Measurements from ENCODE around the gene FBXO21. TPM values are rescaled to one million over a fixed set of nuclear protein-coding genes. Genes with fewer than 3 reads are reported as not detected.

Gene FBXO21
- total RNA-seq, 2 experiments from 2014 or later: 34.4 to 60.8 TPM

GRCh38 chr12:117161460-117162166 is 28.7 kb downstream of the FBXO21 start:
- no peak for TF ChIP-seq CTCF (conservative IDR thresholded peaks at IDR 0.05; ENCODE audit: low read length)
- no peak for TF ChIP-seq EZH2phosphoT487 (IDR thresholded peaks at IDR 0.05; ENCODE audit: borderline replicate concordance, low read depth, low read length)
- intact Hi-C loops (cut with micrococcal nuclease; ENCODE audit: unreplicated experiment): no loop called here
- no TSS peak for BruUV-seq (replicated peaks)
- Histone ChIP-seq H2AFZ (ENCODE audit: low read length) (no peak overlapping the region), H3K36me3 (ENCODE audit: insufficient read depth, low read length) (peaks cover 97% of the 10 kb centered on the region), H4K20me1 (ENCODE audit: insufficient read depth, low read length) (no peaks in the 10 kb centered on the region), H3K9me2 (ENCODE audit: insufficient read depth, low read length) (no peaks in the 10 kb centered on the region), H3K4me3 (ENCODE audit: low read depth, low read length, poor library complexity, severe bottlenecking) (no peak overlapping the region), H3K4me1 (ENCODE audit: insufficient read depth, low read length, poor library complexity, severe bottlenecking) (no peaks in the 10 kb centered on the region), H3K79me2 (ENCODE audit: insufficient read depth, low read depth, low read length) (no peaks in the 10 kb centered on the region), H3K4me2 (ENCODE audit: low read length) (no peak overlapping the region), H3K9me3 (ENCODE audit: low read length) (no peaks in the 10 kb centered on the region), H3K27ac (ENCODE audit: low read depth, low read length, poor library complexity, severe bottlenecking) (no peak overlapping the region)
- POLR2A ChIA-PET: no interaction called here
- CTCF ChIA-PET (ENCODE audit: unreplicated experiment): no interaction called here
- no peak for DNase-seq (ENCODE audit: low spot score)

GRCh38 chr12:117159674-117160073 is 30.6 kb downstream of the FBXO21 start:
- intact Hi-C loops (cut with micrococcal nuclease; ENCODE audit: unreplicated experiment): no loop called here
- no peak overlapping the region for H2AFZ ChIP-seq (ENCODE audit: low read length)
- DNase-seq (ENCODE audit: low spot score): no peak
- no peaks in the 10 kb centered on the region for H3K79me2 ChIP-seq (ENCODE audit: insufficient read depth, low read depth, low read length)
- CTCF ChIA-PET (ENCODE audit: unreplicated experiment): no interaction called here
- no peak overlapping the region for H3K4me3 ChIP-seq (ENCODE audit: low read depth, low read length, poor library complexity, severe bottlenecking)
- H3K9me2 ChIP-seq (ENCODE audit: insufficient read depth, low read length): no peaks in the 10 kb centered on the region
- TF ChIP-seq EZH2phosphoT487 (IDR thresholded peaks at IDR 0.05; ENCODE audit: borderline replicate concordance, low read depth, low read length): no peak
- no peak for TF ChIP-seq CTCF (conservative IDR thresholded peaks at IDR 0.05; ENCODE audit: low read length)
- H3K27ac ChIP-seq (ENCODE audit: low read depth, low read length, poor library complexity, severe bottlenecking): no peak overlapping the region
- no peaks in the 10 kb centered on the region; the same call in 1 of the 2 replicates for H4K20me1 ChIP-seq (ENCODE audit: insufficient read depth, low read length)
- H3K36me3 ChIP-seq (ENCODE audit: insufficient read depth, low read length): peaks cover 99% of the 10 kb centered on the region
- POLR2A ChIA-PET: interaction anchor here (0.6 kb wide), 1 partner anchor 1090 kb away, joined by 3 read pairs; no protein-coding TSS in a partner anchor
- no TSS peak for BruUV-seq (replicated peaks)
- H3K9me3 ChIP-seq (ENCODE audit: low read length): no peaks in the 10 kb centered on the region
- no peak overlapping the region for H3K4me2 ChIP-seq (ENCODE audit: low read length)
- H3K4me1 ChIP-seq (ENCODE audit: insufficient read depth, low read length, poor library complexity, severe bottlenecking): no peaks in the 10 kb centered on the region

GRCh38 chr12:117158911-117159553 is 31.2 kb downstream of the FBXO21 start:
- Histone ChIP-seq H3K36me3 (ENCODE audit: insufficient read depth, low read length) (peaks cover 99% of the 10 kb centered on the region), H3K27ac (ENCODE audit: low read depth, low read length, poor library complexity, severe bottlenecking) (no peak overlapping the region)

More at GRCh38 chr12:117158911-117159553, 31.2 kb downstream of the FBXO21 start:
- ChIA-PET POLR2A (interaction anchor here (0.6 kb wide), 1 partner anchor 1090 kb away, joined by 3 read pairs; no protein-coding TSS in a partner anchor), CTCF (ENCODE audit: unreplicated experiment) (no interaction called here)
- Histone ChIP-seq H3K4me2 (ENCODE audit: low read length) (no peak overlapping the region), H4K20me1 (ENCODE audit: insufficient read depth, low read length) (no peaks in the 10 kb centered on the region; the same call in 1 of the 2 replicates), H3K9me3 (ENCODE audit: low read length) (no peaks in the 10 kb centered on the region), H2AFZ (ENCODE audit: low read length) (no peak overlapping the region), H3K4me3 (ENCODE audit: low read depth, low read length, poor library complexity, severe bottlenecking) (no peak overlapping the region), H3K4me1 (ENCODE audit: insufficient read depth, low read length, poor library complexity, severe bottlenecking) (no peaks in the 10 kb centered on the region), H3K9me2 (ENCODE audit: insufficient read depth, low read length) (no peaks in the 10 kb centered on the region), H3K79me2 (ENCODE audit: insufficient read depth, low read depth, low read length) (no peaks in the 10 kb centered on the region)
- BruUV-seq (replicated peaks): no TSS peak
- intact Hi-C loops (cut with micrococcal nuclease; ENCODE audit: unreplicated experiment): no loop called here
- DNase-seq (ENCODE audit: low spot score): no peak
- TF ChIP-seq CTCF (conservative IDR thresholded peaks at IDR 0.05; ENCODE audit: low read length) (no peak), EZH2phosphoT487 (IDR thresholded peaks at IDR 0.05; ENCODE audit: borderline replicate concordance, low read depth, low read length) (no peak)

All from OCI-LY7 (cell line).